Thoracic aorta (tissue), 2 donors: Measurements from ENCODE around the gene CMC4. TPM values are rescaled to one million over a fixed set of nuclear protein-coding genes. Genes with fewer than 3 reads are reported as not detected.

Experiments used
- ATAC-seq: fragments of 150-250 bp; one replicate; pipeline ENCODE4 v1.8.0; 2017; ENCODE audit warnings: low read depth; ENCODE audit not compliant: insufficient number of reproducible peaks, low FRiP score
- DNase-seq: peaks from one replicate; pipeline ENCODE4 v3.0.0-alpha.2; 2020; ENCODE audit warnings: low spot score
- H3K27ac ChIP-seq, 2 donors: fragments of 200-600 bp; sonication (generic); 1 replicate in 1 of 2; 2 replicates in 1 of 2; pipeline ENCODE4 v1.5.1; 2016; ENCODE audit warnings: mild to moderate bottlenecking in 2 of 2, moderate library complexity in 2 of 2
- H3K27me3 ChIP-seq: fragments of 200-600 bp; sonication (generic); replicated peaks from 2 replicates; pipeline ENCODE4 v1.6.0; 2016; ENCODE audit warnings: mild to moderate bottlenecking; ENCODE audit not compliant: insufficient read depth
- H3K36me3 ChIP-seq: fragments of 200-600 bp; sonication (generic); one replicate; pipeline ENCODE4 v1.5.1; 2016
- H3K4me1 ChIP-seq, 2 donors: fragments of 200-600 bp; sonication (generic); 1 replicate in 1 of 2; 2 replicates in 1 of 2; pipeline versions ENCODE4 v1.5.1 to v1.6.0; 2016; ENCODE audit warnings: low read depth in 2 of 2, mild to moderate bottlenecking in 1 of 2; ENCODE audit not compliant: control insufficient read depth in 1 of 2
- H3K4me3 ChIP-seq: fragments of 200-600 bp; sonication (generic); 2 replicates; pipeline ENCODE4 v1.5.1; 2016; ENCODE audit warnings: mild to moderate bottlenecking
- H3K9me3 ChIP-seq: fragments of 200-600 bp; sonication (generic); 2 replicates; pipeline ENCODE4 v1.5.1; 2016
- total RNA-seq, 2 donors: library from RNA; depleted of rRNA; stranded (reverse); fragments of >200 nt; gene quantifications; one replicate each; pipeline versions ENCODE4 v1.1.0 to v1.2.3, GENCODE V29; 2016
- TF ChIP-seq, protein P1 (sequence below): fragments of 200-600 bp; sonication (generic); IDR thresholded peaks from one replicate; pipeline ENCODE4 v1.5.1; 2019; ENCODE audit warnings: antibody characterized with exemption

Gene CMC4, protein sequence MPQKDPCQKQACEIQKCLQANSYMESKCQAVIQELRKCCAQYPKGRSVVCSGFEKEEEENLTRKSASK
- total RNA-seq, result 10 to 100 TPM; 11.9 to 32.5 TPM

DNA sequence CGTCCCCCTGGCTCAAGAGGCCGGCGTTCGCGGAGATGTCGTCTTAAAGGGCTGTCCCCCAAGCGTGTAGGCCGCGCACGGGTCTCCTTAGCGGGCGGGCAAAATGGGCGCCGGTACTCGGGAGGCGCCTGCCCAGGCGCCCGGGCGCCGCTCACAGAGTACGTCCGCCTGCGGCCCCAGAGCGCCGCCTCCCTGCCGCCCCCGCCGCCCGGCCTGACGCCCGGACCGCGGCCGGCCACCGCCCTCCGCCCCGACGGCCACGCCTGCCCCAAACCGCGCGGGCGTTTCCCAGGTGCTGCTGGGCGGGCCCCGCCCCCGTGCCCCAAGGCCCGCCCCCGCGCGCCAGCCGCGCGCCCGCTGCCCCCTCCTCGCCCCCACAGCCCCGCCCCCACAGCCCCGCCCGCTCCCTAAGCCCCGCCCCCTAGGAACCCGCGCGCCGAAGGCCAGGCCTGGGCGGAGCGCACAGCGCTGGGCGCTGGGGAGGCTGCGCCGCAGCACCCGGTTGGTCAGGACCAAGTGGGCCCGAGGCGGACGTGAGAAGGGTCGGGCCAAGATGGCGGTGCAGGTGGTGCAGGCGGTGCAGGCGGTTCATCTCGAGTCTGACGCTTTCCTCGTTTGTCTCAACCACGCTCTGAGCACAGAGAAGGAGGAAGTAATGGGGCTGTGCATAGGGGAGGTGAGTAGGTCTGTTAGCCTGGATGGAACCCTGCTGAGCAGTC lies at the start of gene CMC4, which contains the start of the genes BRCC3 and MTCP1:
TSS of gene CMC4 (minus strand) at position 162 of the 719 bp plus-strand sequence. CDS start 7,113 bp downstream, outside the sequence.
TSS of gene BRCC3 (plus strand) at position 534 of the 719 bp plus-strand sequence. CDS start at position 554, 20 bp downstream.
TSS of gene MTCP1 (minus strand) at position 162 of the 719 bp plus-strand sequence. CDS start 5,126 bp downstream, outside the sequence.
- TF ChIP-seq, protein P1, sequence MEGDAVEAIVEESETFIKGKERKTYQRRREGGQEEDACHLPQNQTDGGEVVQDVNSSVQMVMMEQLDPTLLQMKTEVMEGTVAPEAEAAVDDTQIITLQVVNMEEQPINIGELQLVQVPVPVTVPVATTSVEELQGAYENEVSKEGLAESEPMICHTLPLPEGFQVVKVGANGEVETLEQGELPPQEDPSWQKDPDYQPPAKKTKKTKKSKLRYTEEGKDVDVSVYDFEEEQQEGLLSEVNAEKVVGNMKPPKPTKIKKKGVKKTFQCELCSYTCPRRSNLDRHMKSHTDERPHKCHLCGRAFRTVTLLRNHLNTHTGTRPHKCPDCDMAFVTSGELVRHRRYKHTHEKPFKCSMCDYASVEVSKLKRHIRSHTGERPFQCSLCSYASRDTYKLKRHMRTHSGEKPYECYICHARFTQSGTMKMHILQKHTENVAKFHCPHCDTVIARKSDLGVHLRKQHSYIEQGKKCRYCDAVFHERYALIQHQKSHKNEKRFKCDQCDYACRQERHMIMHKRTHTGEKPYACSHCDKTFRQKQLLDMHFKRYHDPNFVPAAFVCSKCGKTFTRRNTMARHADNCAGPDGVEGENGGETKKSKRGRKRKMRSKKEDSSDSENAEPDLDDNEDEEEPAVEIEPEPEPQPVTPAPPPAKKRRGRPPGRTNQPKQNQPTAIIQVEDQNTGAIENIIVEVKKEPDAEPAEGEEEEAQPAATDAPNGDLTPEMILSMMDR, result no peak
- H3K27me3 ChIP-seq, result no peaks in the 10 kb centered on the region
- peak; percentile 75 for ATAC-seq

DNA sequence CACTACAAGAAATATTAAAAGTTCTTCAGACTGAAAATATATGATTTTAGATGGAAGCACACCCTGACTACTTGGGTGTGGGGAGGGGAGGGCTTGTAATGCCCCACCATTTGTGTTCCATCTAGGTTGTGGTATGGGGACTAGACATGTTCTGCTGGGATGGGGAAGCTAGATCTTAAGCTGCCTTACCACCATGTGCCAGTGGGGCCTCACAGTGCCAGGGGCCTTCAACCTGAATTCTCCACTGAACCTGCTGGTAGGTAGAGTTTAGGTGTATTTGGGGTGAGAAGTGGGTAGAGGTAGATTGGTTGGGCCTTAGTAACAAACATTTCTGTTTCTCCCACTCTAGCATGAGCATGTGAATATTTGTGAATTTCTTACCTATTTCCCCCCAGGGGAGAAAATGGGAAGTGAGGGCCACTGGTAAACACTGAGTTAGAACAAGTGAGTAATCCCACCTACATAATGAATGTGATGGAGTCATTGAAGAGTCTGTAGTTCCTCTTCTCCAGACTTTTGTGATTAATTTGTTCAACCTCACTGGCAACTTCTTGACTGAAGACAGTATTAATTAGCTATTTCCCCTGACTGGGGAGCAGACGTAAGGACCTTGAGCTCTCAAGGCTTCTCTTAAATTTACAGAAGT lies 44.4 kb upstream of the CMC4 start:
- TF ChIP-seq, protein P1, result no peak
- ATAC-seq (no peak), DNase-seq (no peak)
- no peak overlapping the region for H3K27ac ChIP-seq
- no peaks in the 10 kb centered on the region for H3K27me3 ChIP-seq
- no peaks in the 10 kb centered on the region for H3K9me3 ChIP-seq
- no peaks in the 10 kb centered on the region for H3K36me3 ChIP-seq
- no peaks in the 10 kb centered on the region for H3K4me1 ChIP-seq
- no peak overlapping the region for H3K4me3 ChIP-seq

More for the DNA sequence above, at the start of gene CMC4, which contains the start of the genes BRCC3 and MTCP1:
- Histone ChIP-seq H3K4me3 (peak within 1 kb of the TSS; percentile 86), H3K36me3 (no peaks in the 10 kb centered on the region), H3K9me3 (no peaks in the 10 kb centered on the region), H3K27ac (peak within 1 kb of the TSS; percentile 82 to 86), H3K4me1 (peaks cover 4 to 7% of the 10 kb centered on the region in 2 donors)
- DNase-seq, result no peak

DNA sequence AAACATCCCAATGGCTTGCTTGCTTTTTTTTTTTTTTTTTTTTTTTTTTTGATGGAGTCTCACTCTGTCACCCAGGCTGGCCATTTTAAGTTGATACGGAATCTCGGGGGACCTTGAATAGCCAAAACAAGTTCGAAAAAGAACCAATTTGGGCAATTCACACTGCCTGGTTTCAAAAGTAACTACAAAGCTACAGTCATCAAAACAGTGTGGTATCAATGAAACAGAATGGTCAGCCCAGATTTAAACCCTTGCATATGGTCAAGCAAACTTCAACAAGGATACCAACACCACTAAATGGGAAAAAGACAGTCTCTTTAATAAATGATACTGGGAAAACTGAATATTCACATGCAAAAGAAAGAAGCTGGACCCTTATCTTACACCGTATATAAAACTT lies 42.2 kb upstream of the CMC4 start:
- Histone ChIP-seq H3K36me3 (no peaks in the 10 kb centered on the region), H3K4me3 (no peak overlapping the region), H3K9me3 (no peaks in the 10 kb centered on the region), H3K4me1 (no peaks in the 10 kb centered on the region), H3K27ac (no peak overlapping the region), H3K27me3 (no peaks in the 10 kb centered on the region)
- TF ChIP-seq, protein P1, result no peak
- no peak for ATAC-seq
- DNase-seq, result no peak

DNA sequence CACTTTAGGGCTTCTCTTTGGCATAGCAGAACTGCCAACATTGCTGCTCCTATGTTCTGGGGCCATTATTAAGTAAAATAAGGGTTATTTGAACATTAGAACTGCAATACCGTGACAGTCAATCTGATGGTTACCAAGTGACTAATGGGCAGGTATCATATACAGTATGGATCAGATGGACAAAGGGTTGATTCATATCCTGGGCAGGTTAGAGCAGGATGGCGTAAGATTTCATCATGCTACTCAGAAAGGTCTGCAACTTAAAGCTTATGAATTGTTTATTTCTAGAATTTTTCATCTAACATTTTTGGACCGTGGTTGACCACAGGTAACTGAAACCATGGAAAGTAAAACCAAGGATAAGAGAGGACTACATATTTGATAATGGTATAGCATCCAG lies 41.2 kb upstream of the CMC4 start:
- Histone ChIP-seq H3K4me3 (no peak overlapping the region), H3K9me3 (no peaks in the 10 kb centered on the region), H3K27me3 (no peaks in the 10 kb centered on the region), H3K27ac (no peak overlapping the region), H3K36me3 (no peaks in the 10 kb centered on the region), H3K4me1 (no peaks in the 10 kb centered on the region)
- ATAC-seq (no peak), DNase-seq (no peak)
- TF ChIP-seq, protein P1, result no peak

DNA sequence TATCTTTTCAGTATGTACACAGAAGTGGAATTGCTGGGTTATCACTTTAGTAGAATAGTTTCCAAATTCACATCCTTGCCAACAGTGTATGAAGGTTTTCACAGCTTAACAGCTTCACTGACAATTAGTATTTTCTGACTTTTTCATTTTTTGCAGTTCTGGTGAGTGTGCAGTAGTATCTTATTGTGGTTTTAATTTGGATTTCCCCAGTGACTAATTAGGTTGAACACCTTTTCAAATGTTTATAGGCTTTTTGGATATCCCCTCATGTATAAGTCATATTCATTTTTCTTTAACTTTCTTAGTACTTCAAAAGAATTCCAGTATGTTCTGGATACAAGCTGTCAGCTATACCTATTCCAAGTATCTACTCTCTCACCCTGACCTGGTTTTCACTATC lies 37.5 kb upstream of the CMC4 start:
- H3K4me1 ChIP-seq, result no peaks in the 10 kb centered on the region
- ATAC-seq (no peak), DNase-seq (no peak)
- H3K36me3 ChIP-seq, result no peaks in the 10 kb centered on the region
- TF ChIP-seq, protein P1, result no peak
- no peaks in the 10 kb centered on the region for H3K27me3 ChIP-seq
- H3K4me3 ChIP-seq, result no peak overlapping the region
- H3K27ac ChIP-seq, result no peak overlapping the region
- H3K9me3 ChIP-seq, result no peaks in the 10 kb centered on the region
